NT2/D1 (cell line): ENCODE results near the gene KLC1.

ENCODE experiments used
- DNase-seq: peaks from one replicate; pipeline ENCODE4 v3.0.0-alpha.2; 2011; ENCODE audit warnings: low read depth, low spot score
- H3K27me3 ChIP-seq: 2 replicates; pipeline ENCODE4 v1.6.0; 2011; ENCODE audit warnings: mild to moderate bottlenecking; ENCODE audit not compliant: insufficient read length, insufficient read depth
- H3K36me3 ChIP-seq: 2 replicates; pipeline ENCODE4 v1.6.1; 2011; ENCODE audit warnings: mild to moderate bottlenecking, low read length, mixed read lengths; ENCODE audit not compliant: insufficient read depth, insufficient read length
- H3K4me1 ChIP-seq: 2 replicates; pipeline ENCODE4 v1.5.1; 2011; ENCODE audit not compliant: insufficient read depth, insufficient read length
- H3K4me3 ChIP-seq: 2 replicates; pipeline ENCODE4 v1.5.1; 2011; ENCODE audit warnings: low read depth; ENCODE audit not compliant: insufficient read length
- H3K9ac ChIP-seq: 2 replicates; pipeline ENCODE4 v1.6.0; 2011; ENCODE audit warnings: low read depth; ENCODE audit not compliant: insufficient read length
- H3K9me3 ChIP-seq: 2 replicates; pipeline ENCODE4 v1.5.1; 2011; ENCODE audit warnings: mild to moderate bottlenecking, low read length; ENCODE audit not compliant: insufficient read depth
- SUZ12 ChIP-seq: IDR thresholded peaks from 2 replicates; pipeline ENCODE4 v1.6.1; 2011; ENCODE audit not compliant: insufficient read length, insufficient read depth; ENCODE audit errors: extremely low read depth
- YY1 ChIP-seq: IDR thresholded peaks from 2 replicates; pipeline ENCODE4 v1.6.1; 2011; ENCODE audit not compliant: insufficient read length, insufficient read depth
- ZNF274 ChIP-seq: IDR thresholded peaks from 2 replicates; pipeline ENCODE4 v1.6.1; 2011; ENCODE audit warnings: mild to moderate bottlenecking, low read depth, low read length

The KLC1 gene

GRCh38 chr14:103697603-103698379 is 68.8 kb downstream of the KLC1 start:
- Histone ChIP-seq H3K4me3 (no peak overlapping the region), H3K9ac (no peak overlapping the region), H3K9me3 (no peaks in the 10 kb centered on the region), H3K27me3 (no peaks in the 10 kb centered on the region), H3K36me3 (peaks cover 81% of the 10 kb centered on the region), H3K4me1 (peaks cover 3% of the 10 kb centered on the region)
- no peak for TF ChIP-seq SUZ12
- no peak for DNase-seq

- Histone ChIP-seq H3K36me3 (peaks cover 81% of the 10 kb centered on the region), H3K9ac (no peak overlapping the region), H3K4me3 (no peak overlapping the region), H3K4me1 (peaks cover 3% of the 10 kb centered on the region), H3K27me3 (no peaks in the 10 kb centered on the region), H3K9me3 (no peaks in the 10 kb centered on the region)
- TF ChIP-seq SUZ12 (no peak), ZNF274 (no peak)
- DNase-seq, result no peak
Measured at GRCh38 chr14:103698380-103699260, 69.6 kb downstream of the KLC1 start.

DNA sequence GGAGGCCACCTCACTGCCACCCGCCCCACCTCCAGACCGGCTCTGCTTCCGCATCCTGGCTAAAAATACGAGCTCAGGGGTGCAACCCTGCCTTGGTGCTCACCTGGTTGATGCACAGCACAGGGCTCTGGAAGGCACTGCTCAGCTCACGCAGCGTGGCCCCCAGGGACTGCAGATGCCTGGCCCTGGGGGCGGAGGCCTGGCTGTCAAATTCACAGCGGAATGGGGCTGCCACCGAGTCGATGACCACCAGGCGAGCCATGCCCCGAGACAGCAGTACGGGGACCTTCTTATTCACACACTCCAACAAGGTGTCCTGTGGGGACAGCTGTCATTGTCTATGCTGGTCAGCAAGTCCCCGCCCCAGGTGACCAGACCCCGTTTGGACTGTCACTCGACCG is 70.2 kb downstream of the KLC1 start:
- Histone ChIP-seq H3K9ac (no peak overlapping the region), H3K36me3 (peaks cover 81% of the 10 kb centered on the region), H3K27me3 (no peaks in the 10 kb centered on the region), H3K4me1 (peaks cover 6% of the 10 kb centered on the region), H3K4me3 (no peak overlapping the region), H3K9me3 (no peaks in the 10 kb centered on the region)
- TF ChIP-seq YY1 (no peak), SUZ12 (no peak), ZNF274 (no peak)
- DNase-seq, result no peak

GRCh38 chr14:103699901-103700752 is 71.1 kb downstream of the KLC1 start:
- Histone ChIP-seq H3K4me1 (peaks cover 6% of the 10 kb centered on the region), H3K9ac (no peak overlapping the region), H3K27me3 (no peaks in the 10 kb centered on the region), H3K4me3 (no peak overlapping the region), H3K9me3 (no peaks in the 10 kb centered on the region), H3K36me3 (peaks cover 82% of the 10 kb centered on the region)
- no peak for TF ChIP-seq ZNF274
- TF ChIP-seq SUZ12, result no peak
- no peak for TF ChIP-seq YY1
- no peak for DNase-seq

- no peak for DNase-seq
- no peak overlapping the region for H3K9ac ChIP-seq
- no peaks in the 10 kb centered on the region for H3K27me3 ChIP-seq
- no peak for TF ChIP-seq YY1
- no peak for TF ChIP-seq SUZ12
- no peak for TF ChIP-seq ZNF274
- H3K9me3 ChIP-seq, result no peaks in the 10 kb centered on the region
- H3K4me1 ChIP-seq, result peaks cover 10% of the 10 kb centered on the region
- H3K36me3 ChIP-seq, result peaks cover 85% of the 10 kb centered on the region
- no peak overlapping the region for H3K4me3 ChIP-seq
Measured at GRCh38 chr14:103700753-103701490, 71.9 kb downstream of the KLC1 start.

- TF ChIP-seq SUZ12 (no peak), ZNF274 (no peak), YY1 (no peak)
- Histone ChIP-seq H3K36me3 (peaks cover 93% of the 10 kb centered on the region), H3K9me3 (no peaks in the 10 kb centered on the region), H3K4me1 (peaks cover 10% of the 10 kb centered on the region), H3K9ac (no peak overlapping the region), H3K4me3 (no peak overlapping the region), H3K27me3 (no peaks in the 10 kb centered on the region)
- DNase-seq, result no peak
Measured at GRCh38 chr14:103702095-103702494, 73.1 kb downstream of the KLC1 start.
